Naive thymus-derived CD4-positive, alpha-beta T cell (primary cell): Measurements from ENCODE around the gene CLDN9. TPM values are rescaled to one million over a fixed set of nuclear protein-coding genes. Genes with fewer than 3 reads are reported as not detected.
A peak's percentile ranks its signal among the peaks of the same experiment; 100 is the strongest.

ENCODE experiments used
- ATAC-seq: fragments of 150-1000 bp; cut with Tn5 transposase; 2 replicates; pipeline ENCODE4 v1.10.0; 2021; ENCODE audit warnings: mild to moderate bottlenecking, moderate library complexity
- CTCF ChIA-PET: fragments of 350-600 bp; sonication (Branson Sonifier 250); formaldehyde crosslinking; loops from one replicate; lab custom pipeline; 2021; ENCODE audit warnings: antibody characterized with exemption; lab: Charles Lee
- POLR2A ChIA-PET: fragments of 350-600 bp; sonication (Branson Sonifier 250); formaldehyde crosslinking; loops from one replicate; lab custom pipeline; 2021; ENCODE audit warnings: antibody characterized with exemption, inconsistent platforms; lab: Charles Lee
- DNase-seq, 9 donors: peaks; one replicate each; pipeline versions ENCODE4 v3.0.0 to v3.0.0-alpha.2; 2020 to 2022; ENCODE audit warnings: mixed read lengths in 1 of 9
- H3K27ac ChIP-seq: one replicate; pipeline ENCODE4 v1.7.0; 2013; ENCODE audit warnings: mild to moderate bottlenecking, low read depth, low read length, moderate library complexity
- H3K27me3 ChIP-seq, 2 donors: one replicate each; pipeline ENCODE4 v1.7.0; 2013; ENCODE audit warnings: low read length in 2 of 2, mild to moderate bottlenecking in 2 of 2, moderate library complexity in 2 of 2; ENCODE audit not compliant: control insufficient read depth in 2 of 2, insufficient read depth in 2 of 2
- H3K36me3 ChIP-seq, 3 experiments: 1 replicate in 2 of 3; 2 replicates in 1 of 3; pipeline ENCODE4 v1.7.0; 2013; ENCODE audit warnings: low read length in 3 of 3, mild to moderate bottlenecking in 3 of 3, moderate library complexity in 1 of 3; ENCODE audit not compliant: insufficient read depth in 3 of 3, control insufficient read depth in 2 of 3
- H3K4me1 ChIP-seq, 2 donors: one replicate each; pipeline ENCODE4 v1.7.0; 2013; ENCODE audit warnings: low read length in 2 of 2, mild to moderate bottlenecking in 2 of 2, moderate library complexity in 1 of 2; ENCODE audit not compliant: control insufficient read depth in 2 of 2, insufficient read depth in 2 of 2
- H3K4me3 ChIP-seq: 2 replicates; pipeline ENCODE4 v1.7.0; 2013; ENCODE audit warnings: mild to moderate bottlenecking, low read length
- H3K9me3 ChIP-seq, 3 experiments: 1 replicate in 2 of 3; 2 replicates in 1 of 3; pipeline ENCODE4 v1.7.0; 2013; ENCODE audit warnings: low read length in 3 of 3; ENCODE audit not compliant: control insufficient read depth in 2 of 3
- H3K27ac Mint-ChIP-seq, 9 donors: one replicate each; pipeline ENCODE4 v1.8.0; 2020 to 2022; ENCODE audit warnings: mixed read lengths in 9 of 9, mild to moderate bottlenecking in 8 of 9, moderate library complexity in 5 of 9, inconsistent platforms in 2 of 9
- H3K27me3 Mint-ChIP-seq, 5 donors: one replicate each; pipeline ENCODE4 v1.8.0; 2021 to 2022; ENCODE audit warnings: mixed read lengths in 5 of 5, mild to moderate bottlenecking in 1 of 5
- H3K36me3 Mint-ChIP-seq, 5 donors: one replicate each; pipeline ENCODE4 v1.8.0; 2020 to 2022; ENCODE audit warnings: mixed read lengths in 5 of 5, mild to moderate bottlenecking in 3 of 5, inconsistent platforms in 1 of 5
- H3K4me1 Mint-ChIP-seq, 7 donors: one replicate each; pipeline ENCODE4 v1.8.0; 2020 to 2022; ENCODE audit warnings: mixed read lengths in 7 of 7, mild to moderate bottlenecking in 3 of 7, inconsistent platforms in 1 of 7
- H3K4me3 Mint-ChIP-seq, 10 donors: one replicate each; pipeline ENCODE4 v1.8.0; 2020 to 2022; ENCODE audit warnings: mild to moderate bottlenecking in 10 of 10, mixed read lengths in 10 of 10, moderate library complexity in 6 of 10, inconsistent platforms in 2 of 10
- H3K9me3 Mint-ChIP-seq, 11 donors: one replicate each; pipeline ENCODE4 v1.8.0; 2020 to 2022; ENCODE audit warnings: mixed read lengths in 11 of 11, mild to moderate bottlenecking in 4 of 11, inconsistent platforms in 1 of 11, moderate library complexity in 1 of 11
- intact Hi-C, 2 donors: fragments of 100-400 bp; cut with micrococcal nuclease; formaldehyde crosslinking; loops; one replicate each; pipeline ENCODE4 v1.15.1; 2023
- polyA plus RNA-seq, 2 donors: library from polyadenylated mRNA; unstranded; fragments of 300-500 nt; fragmentation: Illumina TruSeq; gene quantifications; one replicate each; pipeline ENCODE4 v1.2.3, GENCODE V29; 2021
- total RNA-seq, 6 experiments: library from RNA in 5 of 6; stranded (reverse) in 5 of 6; gene quantifications; 1 replicate in 5 of 6; 2 replicates in 1 of 6; pipeline ENCODE4 v1.2.3 and lab custom pipeline; 2021 to 2026

CLDN9 gene
- total and polyA plus RNA-seq, 7 experiments from 2014 or later = 0.15 to 0.37 TPM; not detected in 5

DNA sequence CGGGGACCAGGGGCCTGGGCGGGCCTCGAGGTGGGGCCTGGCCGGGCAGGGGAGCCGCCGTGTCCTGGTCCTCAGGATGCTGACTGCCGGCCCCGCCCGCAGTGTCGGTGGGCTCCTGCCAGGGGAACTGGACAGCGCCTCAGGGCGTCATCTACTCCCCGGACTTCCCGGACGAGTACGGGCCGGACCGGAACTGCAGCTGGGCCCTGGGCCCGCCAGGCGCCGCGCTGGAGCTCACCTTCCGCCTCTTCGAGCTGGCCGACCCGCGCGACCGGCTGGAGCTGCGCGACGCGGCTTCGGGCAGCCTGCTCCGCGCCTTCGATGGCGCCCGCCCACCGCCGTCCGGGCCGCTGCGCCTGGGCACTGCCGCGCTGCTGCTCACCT lies 45.9 kb upstream of the CLDN9 start:
- Mint-ChIP-seq H3K4me3 (no peak overlapping the region), H3K36me3 (peaks cover 0 to 1% (median 0%) of the 10 kb centered on the region in 5 donors), H3K27me3 (peaks cover 10 to 42% (median 17%) of the 10 kb centered on the region in 5 donors), H3K4me1 (peaks cover 12 to 36% (median 29%) of the 10 kb centered on the region in 7 donors), H3K9me3 (peaks cover 0 to 1% (median 0%) of the 10 kb centered on the region in 11 donors), H3K27ac (no peak overlapping the region)
- Histone ChIP-seq H3K4me1 (peaks cover 19 to 37% of the 10 kb centered on the region in 2 donors), H3K27ac (no peak overlapping the region), H3K27me3 (peaks cover 5 to 28% of the 10 kb centered on the region in 2 donors), H3K9me3 (no peaks in the 10 kb centered on the region), H3K4me3 (no peak overlapping the region), H3K36me3 (no peaks in the 10 kb centered on the region)
- POLR2A ChIA-PET = interaction anchor here (4.0 kb wide), 1 partner anchor 15 kb away, joined by 17 read pairs; no protein-coding TSS in a partner anchor
- DNase-seq (peak in 1 of 9 donors; percentile 31), ATAC-seq (no peak)
- intact Hi-C loops = no loop called here
- CTCF ChIA-PET = no interaction called here

DNA sequence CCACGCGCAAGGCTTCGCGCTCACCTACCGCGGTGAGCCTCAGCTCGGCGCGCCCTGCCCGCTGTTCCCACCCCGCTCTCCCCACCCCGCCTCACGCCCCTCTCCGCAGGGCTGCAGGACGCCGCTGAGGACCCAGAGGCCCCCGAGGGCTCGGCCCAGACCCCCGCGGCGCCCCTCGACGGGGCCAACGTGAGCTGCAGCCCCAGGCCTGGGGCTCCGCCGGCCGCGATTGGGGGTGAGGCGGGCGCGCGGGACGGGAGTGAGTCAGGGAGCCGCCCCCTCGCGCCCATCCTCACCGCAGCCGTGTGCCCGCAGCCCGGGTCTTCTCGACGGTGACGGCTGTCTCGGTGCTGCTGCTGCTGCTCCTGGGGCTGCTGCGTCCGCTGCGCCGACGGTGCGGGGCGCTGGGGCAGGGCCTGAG lies 45.5 kb upstream of the CLDN9 start:
- no peak overlapping the region for H3K27ac Mint-ChIP-seq
- DNase-seq (no peak), ATAC-seq (no peak)
- H3K9me3 ChIP-seq = no peaks in the 10 kb centered on the region
- H3K4me3 ChIP-seq = no peak overlapping the region
- no peaks in the 10 kb centered on the region for H3K36me3 ChIP-seq
- ChIA-PET CTCF (no interaction called here), POLR2A (interaction anchor here (4.0 kb wide), 1 partner anchor 15 kb away, joined by 17 read pairs; no protein-coding TSS in a partner anchor)
- peaks cover 10 to 37% (median 16%) of the 10 kb centered on the region in 5 donors for H3K27me3 Mint-ChIP-seq
- H3K9me3 Mint-ChIP-seq = peaks cover 0 to 3% (median 0%) of the 10 kb centered on the region in 11 donors
- H3K4me3 Mint-ChIP-seq = peak overlapping the region in 3 of 10 donors; percentile 21 to 78 (median 48)
- peaks cover 19 to 33% of the 10 kb centered on the region in 2 donors for H3K4me1 ChIP-seq
- H3K4me1 Mint-ChIP-seq = peaks cover 10 to 33% (median 26%) of the 10 kb centered on the region in 7 donors
- H3K27me3 ChIP-seq = peaks cover 1 to 28% of the 10 kb centered on the region in 2 donors
- H3K36me3 Mint-ChIP-seq = peaks cover 0 to 1% (median 0%) of the 10 kb centered on the region in 5 donors
- H3K27ac ChIP-seq = no peak overlapping the region
- intact Hi-C loops = no loop called here

DNA sequence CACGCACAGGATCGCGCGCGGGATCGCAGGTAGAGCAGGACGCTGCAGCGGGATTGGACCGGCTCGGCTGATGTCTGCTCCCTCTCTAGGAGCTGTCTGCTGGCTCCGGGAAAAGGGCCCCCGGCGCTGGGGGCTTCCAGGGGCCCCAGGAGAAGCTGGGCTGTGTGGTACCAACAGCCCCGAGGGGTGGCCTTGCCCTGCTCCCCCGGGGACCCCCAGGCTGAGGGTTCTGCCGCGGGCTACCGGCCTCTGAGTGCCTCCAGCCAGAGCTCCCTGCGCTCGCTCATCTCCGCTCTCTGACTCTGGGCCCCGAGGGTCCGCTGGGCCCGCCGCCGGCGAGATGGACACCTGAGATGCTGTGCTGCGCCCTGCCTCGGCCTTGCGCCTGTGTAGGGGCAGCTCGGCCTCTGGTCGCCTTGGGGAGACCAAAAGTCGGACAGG lies 45.0 kb upstream of the CLDN9 start:
- no peaks in the 10 kb centered on the region for H3K36me3 ChIP-seq
- ChIA-PET CTCF (no interaction called here), POLR2A (interaction anchor here (4.0 kb wide), 1 partner anchor 14 kb away, joined by 17 read pairs; no protein-coding TSS in a partner anchor)
- Mint-ChIP-seq H3K27ac (no peak overlapping the region), H3K4me1 (peaks cover 10 to 32% (median 26%) of the 10 kb centered on the region in 7 donors), H3K36me3 (peaks cover 0 to 1% (median 0%) of the 10 kb centered on the region in 5 donors), H3K27me3 (peaks cover 10 to 34% (median 16%) of the 10 kb centered on the region in 5 donors), H3K4me3 (peak overlapping the region; percentile 48 to 80 (median 70)), H3K9me3 (peaks cover 0 to 3% (median 0%) of the 10 kb centered on the region in 11 donors)
- H3K4me3 ChIP-seq = no peak overlapping the region
- peaks cover 0 to 28% of the 10 kb centered on the region in 2 donors for H3K27me3 ChIP-seq
- H3K27ac ChIP-seq = no peak overlapping the region
- peaks cover 19 to 32% of the 10 kb centered on the region in 2 donors for H3K4me1 ChIP-seq
- DNase-seq = no peak
- no peak for ATAC-seq
- intact Hi-C loops = loop anchor here in 1 of 2 donors (2.0 kb wide), 1 partner anchor 35 kb away; no protein-coding TSS in a partner anchor
- no peaks in the 10 kb centered on the region for H3K9me3 ChIP-seq

DNA sequence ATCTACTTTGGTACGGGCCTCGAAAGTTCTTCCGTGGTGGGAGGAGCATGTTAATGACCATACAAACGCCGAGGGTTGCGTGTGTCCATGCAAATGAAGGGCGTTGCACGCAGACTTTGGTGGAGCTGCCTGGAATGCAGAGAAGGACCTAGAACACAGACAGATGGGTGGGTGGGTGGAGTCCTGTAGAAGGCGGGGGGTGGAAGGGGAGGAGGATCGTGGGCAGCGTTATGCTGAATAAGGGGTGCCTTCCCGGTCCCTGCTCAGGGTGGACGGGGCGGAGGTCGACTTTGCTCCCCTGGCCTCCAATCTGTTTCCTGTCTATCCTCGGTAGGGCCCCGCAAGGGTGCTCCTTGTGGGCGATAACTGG lies 44.4 kb upstream of the CLDN9 start:
- Mint-ChIP-seq H3K36me3 (peaks cover 0 to 1% (median 0%) of the 10 kb centered on the region in 5 donors), H3K4me3 (peak overlapping the region; percentile 59 to 80 (median 75)), H3K27ac (no peak overlapping the region), H3K4me1 (peaks cover 10 to 32% (median 25%) of the 10 kb centered on the region in 7 donors), H3K27me3 (peaks cover 10 to 31% (median 16%) of the 10 kb centered on the region in 5 donors), H3K9me3 (peaks cover 0 to 3% (median 0%) of the 10 kb centered on the region in 11 donors)
- Histone ChIP-seq H3K4me3 (peak overlapping the region; percentile 64), H3K9me3 (no peaks in the 10 kb centered on the region), H3K27me3 (peaks cover 0 to 28% of the 10 kb centered on the region in 2 donors), H3K36me3 (no peaks in the 10 kb centered on the region), H3K4me1 (peaks cover 19 to 32% of the 10 kb centered on the region in 2 donors), H3K27ac (no peak overlapping the region)
- ATAC-seq (no peak), DNase-seq (no peak)
- POLR2A ChIA-PET = interaction anchor here (4.0 kb wide), 1 partner anchor 14 kb away, joined by 17 read pairs; no protein-coding TSS in a partner anchor
- intact Hi-C loops = loop anchor here in 1 of 2 donors (2.0 kb wide), 1 partner anchor 34 kb away; no protein-coding TSS in a partner anchor
- CTCF ChIA-PET = no interaction called here

DNA sequence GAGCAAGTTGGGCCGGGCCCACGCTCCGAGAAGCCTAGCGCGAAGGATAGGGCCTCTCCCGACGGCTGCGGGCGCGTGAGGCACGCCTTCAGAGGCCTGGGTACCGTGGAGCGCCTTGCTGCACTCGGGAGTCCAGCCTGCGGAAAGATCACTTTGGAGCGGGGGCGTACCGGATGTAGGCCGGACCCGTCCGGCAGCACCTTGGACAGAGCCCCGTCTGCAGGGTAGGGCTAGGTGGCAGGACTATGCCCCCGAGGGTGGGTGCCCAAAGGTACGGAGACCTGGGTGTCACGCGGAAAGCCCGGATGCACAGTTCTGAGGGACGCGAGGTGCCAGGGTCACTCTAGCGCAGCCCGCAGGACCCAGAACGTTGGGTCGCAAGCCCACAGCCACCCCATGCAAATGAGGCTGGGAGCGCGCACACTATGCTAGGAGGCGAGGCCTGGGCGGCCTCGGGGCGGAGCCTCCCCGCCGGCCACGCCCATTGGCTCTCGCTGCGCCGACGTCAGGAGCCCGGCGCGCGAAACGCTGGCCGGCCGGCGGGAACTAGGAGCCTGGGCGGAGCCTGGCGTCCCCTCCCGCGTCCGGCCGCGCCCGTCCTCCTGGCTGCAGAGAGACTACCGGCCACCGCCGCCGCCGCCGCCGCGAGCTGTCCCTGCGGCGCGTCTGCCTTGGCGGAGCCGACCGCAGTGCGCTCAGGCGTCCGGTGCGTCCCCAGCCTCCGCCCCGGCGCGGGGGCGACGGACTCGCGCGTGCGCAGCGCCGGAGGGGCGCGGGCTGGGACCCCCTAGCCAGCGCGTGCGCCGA lies 43.8 kb upstream of the CLDN9 start, which contains the start of gene PAQR4:
Gene PAQR4, plus strand, starts transcription at position 611 of the 807 bp plus-strand sequence. CDS start 327 bp downstream, outside the sequence.
- peaks cover 10 to 26% (median 16%) of the 10 kb centered on the region in 5 donors for H3K27me3 Mint-ChIP-seq
- Histone ChIP-seq H3K27me3 (peaks cover 0 to 28% of the 10 kb centered on the region in 2 donors), H3K36me3 (no peaks in the 10 kb centered on the region), H3K4me3 (peak within 1 kb of the TSS; percentile 64), H3K4me1 (peaks cover 19 to 28% of the 10 kb centered on the region in 2 donors), H3K27ac (no peak within 1 kb of the TSS), H3K9me3 (no peaks in the 10 kb centered on the region)
- intact Hi-C loops = loop anchor here (1.0 to 2.0 kb wide), 4 partner anchors 11 to 55 kb away; partner anchors contain the start of genes THOC6 (in 2 of the 2) and PKMYT1 (in 1 of the 2)
- peak; percentile 88 for ATAC-seq
- H3K9me3 Mint-ChIP-seq = peaks cover 0 to 3% (median 0%) of the 10 kb centered on the region in 11 donors
- H3K27ac Mint-ChIP-seq = peak within 1 kb of the TSS in 2 of 9 donors; percentile 16 to 70
- H3K4me3 Mint-ChIP-seq = peak within 1 kb of the TSS; percentile 59 to 80 (median 75)
- peak; percentile 49 to 91 (median 71) for DNase-seq
- ChIA-PET CTCF (interaction anchor here (1.2 kb wide), 1 partner anchor 14 kb away, joined by 4 read pairs; no protein-coding TSS in a partner anchor), POLR2A (interaction anchor here (1.1 to 1.7 kb wide), 2 partner anchors 12 to 23 kb away, joined by 3 to 5 read pairs; no protein-coding TSS in a partner anchor)
- peaks cover 10 to 32% (median 24%) of the 10 kb centered on the region in 7 donors for H3K4me1 Mint-ChIP-seq
- peaks cover 0 to 1% (median 0%) of the 10 kb centered on the region in 5 donors for H3K36me3 Mint-ChIP-seq
